HepG2 (cell line): ENCODE data around the gene KCNMB2.

Experiments
- CTCF ChIP-seq: sonication (generic); formaldehyde crosslinking; IDR thresholded peaks from 2 replicates; pipeline ENCODE4 v1.5.0; 2020; ENCODE audit warnings: mild to moderate bottlenecking, missing genetic modification reagents, moderate library complexity
- MEF2D ChIP-seq: sonication (generic); formaldehyde crosslinking; IDR thresholded peaks from 2 replicates; pipeline ENCODE4 v1.5.1; 2020; ENCODE audit warnings: mild to moderate bottlenecking, missing genetic modification reagents
- TBX2 ChIP-seq: sonication (generic); formaldehyde crosslinking; IDR thresholded peaks from 2 replicates; pipeline ENCODE4 v1.5.0; 2020; ENCODE audit warnings: missing genetic modification reagents, mild to moderate bottlenecking, borderline replicate concordance
- ZNF263 ChIP-seq: sonication (generic); formaldehyde crosslinking; IDR thresholded peaks from 2 replicates; pipeline ENCODE4 v1.4.0; 2020; ENCODE audit warnings: missing genetic modification reagents
- TF ChIP-seq, protein P1 (sequence below), 2 experiments: IDR thresholded peaks; 2 replicates each; pipeline ENCODE4 v1.6.1; 2011 to 2012; ENCODE audit warnings: low read length in 2 of 2, borderline replicate concordance in 1 of 2, low read depth in 1 of 2, mild to moderate bottlenecking in 1 of 2, moderate library complexity in 1 of 2

GRCh38 chr3:178750639-178751300, 214.5 kb downstream of the KCNMB2 start:
- TF ChIP-seq, protein P1, sequence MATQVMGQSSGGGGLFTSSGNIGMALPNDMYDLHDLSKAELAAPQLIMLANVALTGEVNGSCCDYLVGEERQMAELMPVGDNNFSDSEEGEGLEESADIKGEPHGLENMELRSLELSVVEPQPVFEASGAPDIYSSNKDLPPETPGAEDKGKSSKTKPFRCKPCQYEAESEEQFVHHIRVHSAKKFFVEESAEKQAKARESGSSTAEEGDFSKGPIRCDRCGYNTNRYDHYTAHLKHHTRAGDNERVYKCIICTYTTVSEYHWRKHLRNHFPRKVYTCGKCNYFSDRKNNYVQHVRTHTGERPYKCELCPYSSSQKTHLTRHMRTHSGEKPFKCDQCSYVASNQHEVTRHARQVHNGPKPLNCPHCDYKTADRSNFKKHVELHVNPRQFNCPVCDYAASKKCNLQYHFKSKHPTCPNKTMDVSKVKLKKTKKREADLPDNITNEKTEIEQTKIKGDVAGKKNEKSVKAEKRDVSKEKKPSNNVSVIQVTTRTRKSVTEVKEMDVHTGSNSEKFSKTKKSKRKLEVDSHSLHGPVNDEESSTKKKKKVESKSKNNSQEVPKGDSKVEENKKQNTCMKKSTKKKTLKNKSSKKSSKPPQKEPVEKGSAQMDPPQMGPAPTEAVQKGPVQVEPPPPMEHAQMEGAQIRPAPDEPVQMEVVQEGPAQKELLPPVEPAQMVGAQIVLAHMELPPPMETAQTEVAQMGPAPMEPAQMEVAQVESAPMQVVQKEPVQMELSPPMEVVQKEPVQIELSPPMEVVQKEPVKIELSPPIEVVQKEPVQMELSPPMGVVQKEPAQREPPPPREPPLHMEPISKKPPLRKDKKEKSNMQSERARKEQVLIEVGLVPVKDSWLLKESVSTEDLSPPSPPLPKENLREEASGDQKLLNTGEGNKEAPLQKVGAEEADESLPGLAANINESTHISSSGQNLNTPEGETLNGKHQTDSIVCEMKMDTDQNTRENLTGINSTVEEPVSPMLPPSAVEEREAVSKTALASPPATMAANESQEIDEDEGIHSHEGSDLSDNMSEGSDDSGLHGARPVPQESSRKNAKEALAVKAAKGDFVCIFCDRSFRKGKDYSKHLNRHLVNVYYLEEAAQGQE (IDR thresholded peaks at IDR 0.05; ENCODE audit: borderline replicate concordance in 1 of 2, low read depth in 1 of 2, low read length in 2 of 2) = no peak
- TF ChIP-seq TBX2 (CRISPR knock-in tag) (no peak), MEF2D (CRISPR knock-in tag) (no peak), ZNF263 (CRISPR knock-in tag) (no peak), CTCF (CRISPR knock-in tag) (no peak)
